SKM-1 (cell line): Measurements from ENCODE around the gene RRAGD.
A peak's percentile ranks its signal among the peaks of the same experiment; 100 is the strongest.

Experiments used
- DNase-seq: peaks from one replicate; lab custom pipeline; 2025; ENCODE audit not compliant: unreplicated experiment; lab: John Stamatoyannopoulos, UW

RRAGD gene

DNA sequence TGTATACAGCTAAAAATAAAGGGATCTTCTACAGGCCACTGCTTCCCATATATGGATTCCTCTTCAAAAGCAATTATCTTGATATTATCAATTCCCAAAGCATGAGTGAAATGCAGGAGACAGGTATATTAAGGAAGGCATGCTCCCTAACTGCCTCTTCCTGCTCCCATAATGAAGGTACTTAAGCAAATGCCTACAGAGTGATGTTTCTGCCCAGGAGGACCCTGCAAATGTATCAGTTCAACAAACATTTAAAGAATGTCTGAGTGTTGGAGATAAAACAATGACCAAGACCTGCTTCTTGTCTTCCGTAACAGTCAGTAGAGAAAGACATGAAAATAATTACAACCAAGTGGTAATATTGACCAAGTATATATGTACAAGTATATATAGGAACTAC, 63.7 kb downstream of the RRAGD start:
- DNase-seq: no peak

DNA sequence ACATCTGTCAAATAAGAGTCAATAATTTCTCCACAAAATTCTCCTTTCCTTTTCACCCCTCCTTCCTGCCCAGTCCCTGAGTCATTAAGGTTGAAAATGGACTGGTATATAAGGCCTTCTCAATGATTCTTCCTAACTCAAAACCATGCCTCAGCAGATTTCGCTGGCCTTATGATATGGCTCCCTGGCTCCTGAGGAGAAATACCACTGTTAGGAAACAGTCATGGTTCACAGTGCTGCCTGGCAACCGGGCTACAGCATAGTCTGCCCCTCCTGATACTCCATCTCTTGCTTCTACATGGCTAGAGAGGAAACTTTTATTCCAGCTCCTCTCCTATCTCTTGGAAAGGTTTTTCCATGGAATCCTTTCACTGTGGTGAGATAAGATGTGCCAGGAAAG, 64.2 kb downstream of the RRAGD start:
- no peak for DNase-seq

DNA sequence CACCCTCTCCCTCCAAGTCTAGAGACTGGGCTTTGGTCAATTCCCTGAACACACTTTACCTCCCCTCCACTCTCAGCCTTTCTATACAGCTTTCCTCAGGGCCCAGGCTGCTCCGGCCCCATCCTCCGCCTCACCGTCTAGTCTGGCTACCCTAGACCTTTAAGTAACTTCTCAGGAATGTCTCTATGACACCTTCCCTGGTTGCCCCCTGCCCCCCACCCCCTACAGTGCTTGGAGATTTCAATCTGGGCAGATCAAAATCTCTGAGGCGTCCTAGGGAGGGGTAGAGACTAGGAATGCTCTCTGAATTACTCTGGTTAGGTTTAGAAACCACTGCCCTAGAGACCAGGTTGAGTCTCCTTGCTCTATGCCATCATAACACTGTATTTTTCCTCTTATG, 65.6 kb downstream of the RRAGD start:
- no peak for DNase-seq

DNA sequence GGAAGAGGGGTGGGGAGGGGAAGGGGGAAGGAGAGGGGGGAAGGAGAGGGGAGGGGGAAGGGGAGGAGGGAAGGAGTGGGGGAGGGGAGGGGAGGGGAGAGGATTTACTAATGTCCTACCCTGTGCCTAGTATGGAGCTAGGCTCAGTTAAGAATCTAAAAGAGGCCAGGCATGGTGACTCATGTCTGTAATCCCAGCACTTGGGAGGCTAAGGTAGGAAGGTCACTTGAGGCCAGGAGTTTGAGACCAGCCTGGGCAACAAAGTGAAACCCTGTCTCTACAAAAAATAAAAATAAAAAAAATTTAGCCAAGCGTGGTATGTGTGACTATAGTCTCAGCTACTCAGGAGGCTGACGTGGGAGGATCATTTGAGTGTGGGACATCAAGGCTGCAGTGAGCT, 72.5 kb downstream of the RRAGD start:
- no peak for DNase-seq

DNA sequence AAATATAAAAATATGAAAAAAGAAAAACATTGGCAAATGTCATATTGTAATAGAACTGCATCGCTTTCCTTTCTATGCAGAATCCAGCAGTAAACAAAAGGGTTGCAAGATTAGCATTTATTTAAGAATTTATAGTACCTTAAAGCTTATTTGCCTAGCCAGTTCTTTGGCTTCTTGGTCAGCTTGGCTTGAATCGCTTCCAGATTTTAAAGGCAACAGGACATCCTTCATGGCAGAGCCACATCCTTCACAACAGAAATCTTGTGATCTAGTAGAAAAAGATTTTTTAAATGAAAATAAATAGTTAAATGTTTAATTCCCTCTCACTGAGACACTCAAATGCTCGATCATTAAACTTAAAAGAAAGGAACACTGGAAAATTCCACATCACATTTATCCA, 76.9 kb downstream of the RRAGD start:
- DNase-seq: no peak

DNA sequence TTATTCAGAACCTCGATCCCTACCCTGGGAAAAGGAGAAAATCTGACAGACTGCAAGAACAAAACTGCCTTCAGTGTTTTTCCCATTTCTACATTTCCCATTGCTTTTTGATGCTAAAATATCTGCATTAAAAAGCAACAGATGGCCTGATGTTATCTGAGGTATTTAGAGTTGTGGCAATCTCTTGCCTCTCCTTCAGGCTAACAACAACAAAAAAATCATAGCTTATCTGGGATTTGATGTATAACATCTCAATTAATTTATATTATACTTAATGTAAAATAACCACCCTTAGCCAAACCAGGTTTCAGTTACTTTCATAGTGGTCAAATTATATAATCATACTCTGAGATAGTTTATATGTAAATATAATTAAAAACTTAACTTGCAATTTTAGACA, 81.2 kb downstream of the RRAGD start:
- DNase-seq: no peak

DNA sequence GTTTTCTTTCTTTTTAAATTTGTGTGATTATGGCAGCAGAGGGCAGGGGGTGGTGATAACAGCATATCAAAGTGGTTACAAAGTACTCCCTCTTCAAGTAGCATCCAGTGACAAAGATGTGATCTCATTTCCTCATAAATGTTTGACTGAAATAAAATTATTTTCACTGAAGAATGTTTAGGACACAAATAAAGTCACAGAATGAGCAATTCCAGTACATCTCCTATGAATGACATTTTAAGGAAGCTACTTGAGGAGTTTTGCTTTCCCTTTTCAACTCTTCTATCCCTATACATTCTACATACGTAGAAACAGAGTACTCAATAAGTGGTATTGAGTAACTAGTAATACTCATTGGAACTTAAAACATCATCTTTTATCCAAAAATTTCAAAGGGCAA, 83.1 kb downstream of the RRAGD start:
- DNase-seq: no peak

DNA sequence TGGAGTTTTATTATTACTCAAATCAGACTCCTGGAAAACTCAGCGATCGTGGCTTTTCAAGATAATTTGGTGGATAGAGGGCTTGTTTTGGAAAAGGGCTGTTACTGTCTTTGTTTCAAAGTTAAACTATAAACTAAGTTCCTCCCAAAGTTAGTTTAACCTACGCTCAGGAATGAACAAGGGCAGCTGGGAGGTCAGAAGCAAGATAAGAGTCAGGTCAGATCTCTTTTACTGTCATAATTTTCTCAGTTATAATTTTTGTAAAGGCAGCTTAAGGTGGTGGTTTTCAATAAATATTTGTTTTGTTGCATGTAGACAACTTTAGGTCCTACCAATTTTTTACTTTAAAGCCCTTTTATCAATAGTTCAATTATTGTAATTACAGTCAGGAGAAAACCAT, 87.8 kb downstream of the RRAGD start:
- no peak for DNase-seq

DNA sequence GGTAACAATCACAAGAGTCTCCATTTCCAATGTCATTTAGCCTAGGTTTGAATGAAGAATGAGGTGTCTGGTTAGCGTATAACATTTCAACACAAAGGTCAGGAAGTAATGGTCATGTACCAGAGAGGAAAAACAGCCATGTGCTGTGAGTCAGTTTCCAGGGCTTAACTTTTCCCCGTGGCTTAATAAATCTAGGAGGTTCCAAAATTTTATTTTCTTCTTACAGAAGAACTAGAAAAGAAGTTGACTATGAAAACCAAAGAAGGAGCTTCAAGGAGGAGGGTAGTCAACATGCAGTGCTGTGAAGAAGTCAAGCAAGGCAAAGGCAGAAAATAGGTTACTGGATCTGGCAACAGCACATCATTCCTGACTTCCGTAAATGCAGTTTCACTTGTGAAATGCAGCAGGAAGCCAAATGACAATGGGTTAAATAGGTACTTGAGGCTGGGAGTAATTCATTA, 88.5 kb downstream of the RRAGD start:
- DNase-seq: peak; percentile 47

DNA sequence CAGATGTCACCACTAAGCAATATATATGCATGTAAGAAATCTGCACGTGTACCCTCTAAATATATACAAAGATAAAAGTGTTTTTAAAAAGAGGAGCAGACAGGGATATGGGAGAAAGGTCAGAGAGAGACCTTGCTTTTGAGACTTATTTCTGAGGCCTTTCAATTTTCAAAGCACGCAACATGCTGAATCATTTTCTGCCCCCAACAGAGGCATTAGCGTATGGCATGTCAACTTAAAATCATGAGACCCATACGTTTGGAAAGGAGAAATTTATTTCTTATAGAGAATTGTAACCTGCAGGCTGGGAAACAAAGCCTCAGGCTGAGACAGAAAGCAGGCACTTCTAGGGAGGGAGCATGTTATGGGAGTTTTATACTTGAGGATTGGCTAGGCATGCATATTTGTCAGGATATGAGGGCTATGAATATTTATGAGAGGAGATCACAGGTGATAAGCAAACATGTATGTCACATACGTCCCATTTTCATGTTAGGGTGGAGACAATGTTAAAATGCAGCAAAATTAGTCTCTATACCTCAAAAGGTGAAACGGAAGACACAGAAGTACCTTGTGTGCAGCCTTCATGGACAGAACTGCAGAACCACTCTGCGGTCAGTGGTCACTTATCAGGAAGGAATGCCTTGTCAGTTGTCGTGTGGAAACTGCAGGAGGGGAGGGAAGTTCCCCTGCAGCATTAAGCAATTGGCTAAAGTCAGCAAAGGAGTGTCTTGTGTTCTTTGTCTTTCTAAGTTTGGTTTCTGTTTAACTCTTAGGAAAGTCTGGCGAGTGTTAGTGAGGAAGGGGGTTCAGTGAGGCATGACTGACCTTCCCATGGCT, 90.7 kb downstream of the RRAGD start:
- DNase-seq: peak; percentile 83

DNA sequence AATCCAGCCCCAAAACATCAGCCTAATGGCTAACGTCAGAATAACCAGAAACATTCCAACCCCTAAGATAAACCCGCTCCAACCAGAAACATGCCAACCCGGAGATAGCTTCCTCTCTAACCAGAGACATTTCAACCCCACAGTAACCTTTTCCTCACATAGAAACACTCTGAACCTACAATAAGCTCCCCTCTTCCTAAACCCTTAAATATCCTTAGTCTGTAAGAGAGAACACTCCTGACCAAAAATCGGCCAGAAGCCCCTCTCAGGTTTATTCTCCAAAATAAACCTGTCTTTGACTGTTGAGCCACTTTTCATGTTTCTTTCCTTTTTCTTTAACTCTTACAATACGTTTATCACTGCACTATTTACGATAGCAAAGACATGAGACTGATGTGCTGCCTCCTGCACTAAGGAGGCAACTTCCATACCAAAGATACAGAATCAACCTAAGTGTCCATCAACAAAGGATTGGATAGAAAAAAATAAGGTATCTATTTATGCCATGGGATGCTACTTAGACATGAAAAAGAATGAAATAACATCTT, 92.0 kb downstream of the RRAGD start:
- DNase-seq: no peak

DNA sequence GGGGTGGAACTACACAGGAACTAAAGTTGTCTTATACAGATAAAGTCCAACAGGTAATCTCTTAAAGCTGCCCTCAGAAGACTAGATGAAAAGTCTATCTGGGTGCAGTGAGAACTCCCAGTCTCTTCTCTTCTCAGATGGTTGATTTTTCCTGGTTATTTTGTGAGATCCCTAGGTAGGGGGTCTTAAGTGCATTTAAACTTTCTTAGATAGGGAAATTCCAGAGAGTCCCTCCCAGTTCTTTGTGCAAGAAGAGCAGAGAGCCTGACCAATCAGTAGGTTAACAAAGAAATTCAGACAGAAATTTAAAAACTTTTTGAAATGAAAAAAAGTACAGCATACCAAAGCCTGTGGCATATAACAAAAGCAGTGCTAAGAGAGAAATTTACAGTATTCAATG, 95.0 kb downstream of the RRAGD start:
- no peak for DNase-seq

DNA sequence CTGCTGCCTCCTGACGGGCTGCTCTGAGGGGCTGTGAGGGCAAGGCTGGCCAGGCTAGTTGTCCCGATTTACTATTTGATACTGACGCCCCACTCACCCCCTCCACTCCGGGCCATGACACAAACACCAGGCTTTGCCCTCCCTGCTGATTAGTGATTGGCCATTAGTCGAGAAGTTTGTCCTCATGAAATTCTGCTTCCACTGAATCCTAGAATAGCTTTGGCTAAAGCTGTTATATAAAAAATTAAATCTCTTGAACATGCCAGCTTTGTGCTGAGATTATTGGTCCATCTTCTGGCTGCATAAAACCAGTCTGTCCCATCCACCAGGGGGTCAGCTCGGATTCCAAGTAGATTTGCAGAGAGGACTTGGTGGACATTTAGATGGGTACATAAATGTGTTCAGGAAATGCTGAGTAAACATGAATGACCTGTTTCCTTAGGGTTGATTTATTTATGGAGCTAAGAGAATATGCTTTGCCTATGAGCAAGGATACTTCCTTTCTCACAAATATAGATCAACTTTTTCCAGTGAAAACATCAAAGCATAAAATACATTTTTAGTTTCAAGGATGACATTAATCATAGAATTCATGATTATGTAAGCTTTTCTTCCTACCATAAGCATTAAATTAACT, 96.7 kb downstream of the RRAGD start, which contains the start of gene GABRR2:
GABRR2 (minus strand) TSS at position 51 of the 637 bp plus-strand sequence. CDS start 134 bp downstream, outside the sequence.
- DNase-seq: no peak

DNA sequence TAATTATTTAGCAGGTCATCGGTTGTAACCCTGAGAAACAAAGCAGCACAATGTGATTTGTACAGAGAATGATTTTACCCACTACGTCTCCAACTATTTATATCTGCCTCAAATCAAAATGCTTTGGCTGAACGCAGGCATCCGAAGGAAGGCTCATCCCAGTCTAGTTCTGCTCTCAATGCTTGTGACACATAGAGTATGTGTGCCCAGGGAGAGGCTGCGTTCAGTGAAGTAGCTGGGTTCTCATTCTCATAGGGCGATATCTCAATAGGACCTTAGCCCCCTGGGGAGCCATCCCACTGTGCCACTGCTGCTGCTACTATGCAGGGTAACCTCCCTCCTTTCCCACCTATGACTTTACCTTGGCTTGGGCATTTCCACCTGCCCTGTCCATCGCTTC, 97.4 kb downstream of the RRAGD start:
- DNase-seq: no peak
